SK-N-SH (cell line): ENCODE data around the gene RAB5IF. TPM values are rescaled to one million over a fixed set of nuclear protein-coding genes. Genes with fewer than 3 reads are reported as not detected.
"Not testable (repeated sequence)": the region's sequence is repeated elsewhere in the genome, so short reads cannot be mapped to it uniquely, and the experiment has no call there.

Experiments
- CTCF ChIA-PET: fragments of 300-600, 350-600 bp; formaldehyde crosslinking; extraction: SDS; loops from one replicate; lab custom pipeline; 2021; lab: Yijun Ruan, JAX
- POLR2A ChIA-PET: fragments of 350-600 bp; sonication (Branson Sonifier 250); formaldehyde crosslinking; extraction: SDS; loops from one replicate; lab custom pipeline; 2020; ENCODE audit warnings: antibody characterized with exemption, inconsistent platforms; lab: Yijun Ruan, JAX
- DNase-seq: peaks from one replicate; pipeline ENCODE4 v3.0.0; 2012
- H2AFZ ChIP-seq: fragments of 200-600 bp; sonication (generic); 2 replicates; pipeline ENCODE4 v1.8.1; 2016; ENCODE audit warnings: antibody characterized with exemption, mild to moderate bottlenecking, low read depth
- H3F3A ChIP-seq: fragments of 200-600 bp; sonication (generic); replicated peaks from 2 replicates; pipeline ENCODE3; 2016; ENCODE audit warnings: antibody characterized with exemption, mild to moderate bottlenecking; ENCODE audit not compliant: insufficient read depth
- H3K27ac ChIP-seq, 2 experiments: fragments of 200-500 bp in 1 of 2; fragments of 200-600 bp in 1 of 2; sonication (Bioruptor generic) in 1 of 2; sonication (generic), shearing (Covaris generic) in 1 of 2; 2 replicates each; pipeline versions ENCODE4 v1.5.1 to v1.6.1; 2014 to 2016; ENCODE audit warnings: low read depth in 2 of 2, inconsistent platforms in 1 of 2, low read length in 1 of 2, mild to moderate bottlenecking in 1 of 2, mixed read lengths in 1 of 2
- H3K27me3 ChIP-seq: fragments of 200-600 bp; sonication (generic), shearing (Covaris generic); 2 replicates; pipeline ENCODE4 v1.6.1; 2016; ENCODE audit warnings: mixed run types; ENCODE audit not compliant: insufficient read depth
- H3K36me3 ChIP-seq, 2 experiments: fragments of 200-500 bp in 1 of 2; fragments of 200-600 bp in 1 of 2; sonication (Bioruptor generic) in 1 of 2; sonication (generic) in 1 of 2; replicated peaks in 1 of 2; 2 replicates each; pipeline versions ENCODE3 to v1.5.1; 2014 to 2016; ENCODE audit warnings: low read length in 1 of 2, mild to moderate bottlenecking in 1 of 2; ENCODE audit not compliant: insufficient read depth in 2 of 2, control insufficient read depth in 1 of 2
- H3K4me1 ChIP-seq, 2 experiments: fragments of 200-500 bp in 1 of 2; fragments of 200-600 bp in 1 of 2; sonication (Bioruptor generic) in 1 of 2; sonication (generic), shearing (Covaris generic) in 1 of 2; 2 replicates each; pipeline versions ENCODE4 v1.5.1 to v1.6.1; 2014 to 2016; ENCODE audit warnings: low read depth in 1 of 2, low read length in 1 of 2, mixed run types in 1 of 2; ENCODE audit not compliant: insufficient read depth in 2 of 2, control insufficient read depth in 1 of 2
- H3K4me2 ChIP-seq: fragments of 200-600 bp; sonication (generic), shearing (Covaris generic); 2 replicates; pipeline ENCODE4 v1.6.1; 2017; ENCODE audit warnings: mixed run types
- H3K4me3 ChIP-seq, 2 experiments: fragments of 200-500 bp in 1 of 2; fragments of 200-600 bp in 1 of 2; sonication (Bioruptor generic) in 1 of 2; sonication (generic), shearing (Covaris generic) in 1 of 2; 2 replicates each; pipeline versions ENCODE4 v1.5.1 to v1.8.1; 2014 to 2016; ENCODE audit warnings: low read depth in 2 of 2, inconsistent platforms in 1 of 2, low read length in 1 of 2, mild to moderate bottlenecking in 1 of 2, mixed read lengths in 1 of 2, moderate library complexity in 1 of 2
- H3K79me2 ChIP-seq: fragments of 200-600 bp; sonication (generic); 2 replicates; pipeline ENCODE4 v1.8.1; 2017; ENCODE audit warnings: mild to moderate bottlenecking; ENCODE audit not compliant: insufficient read depth
- H3K9ac ChIP-seq: fragments of 200-600 bp; sonication (generic); 2 replicates; pipeline ENCODE4 v1.6.1; 2017; ENCODE audit warnings: mixed run types
- H3K9me2 ChIP-seq: fragments of 200-600 bp; sonication (generic); 2 replicates; pipeline ENCODE4 v1.6.1; 2017; ENCODE audit warnings: mixed run types
- H3K9me3 ChIP-seq: fragments of 200-600 bp; sonication (generic); 2 replicates; pipeline ENCODE4 v1.6.1; 2017; ENCODE audit warnings: mixed run types, mild to moderate bottlenecking, moderate library complexity
- H4K20me1 ChIP-seq: fragments of 200-600 bp; sonication (generic); 2 replicates; pipeline ENCODE4 v1.6.1; 2017; ENCODE audit warnings: mild to moderate bottlenecking, mixed run types; ENCODE audit not compliant: insufficient read depth
- CHD2 ChIP-seq: fragments of 150-350 bp; IDR thresholded peaks from 2 replicates; pipeline ENCODE4 v1.6.1; 2018; ENCODE audit warnings: low read length; ENCODE audit not compliant: partially characterized antibody
- EP300 ChIP-seq, 2 experiments: IDR thresholded peaks; 2 replicates each; pipeline versions ENCODE4 v1.4.0 to v1.6.1; 2012; ENCODE audit warnings: borderline replicate concordance in 1 of 2, low read depth in 1 of 2, low read length in 1 of 2
- EZH2phosphoT487 ChIP-seq: fragments of 200-600 bp; sonication (generic); IDR thresholded peaks from 2 replicates; pipeline ENCODE4 v1.6.1; 2017; ENCODE audit warnings: low read depth, mixed run types, mild to moderate bottlenecking, antibody characterized with exemption, moderate library complexity, borderline replicate concordance
- FOXJ3 ChIP-seq: sonication (generic); formaldehyde crosslinking; IDR thresholded peaks from 2 replicates; pipeline ENCODE4 v1.5.1; 2020; ENCODE audit warnings: mild to moderate bottlenecking, missing genetic modification reagents
- GABPA ChIP-seq: IDR thresholded peaks from 2 replicates; pipeline ENCODE4 v1.4.0; 2012; ENCODE audit warnings: low read depth, mild to moderate bottlenecking
- GATA2 ChIP-seq: sonication (generic); formaldehyde crosslinking; IDR thresholded peaks from 2 replicates; pipeline ENCODE4 v1.5.0; 2020; ENCODE audit warnings: mild to moderate bottlenecking, missing genetic modification reagents
- NFIC ChIP-seq: IDR thresholded peaks from 2 replicates; pipeline ENCODE4 v1.4.0; 2012; ENCODE audit warnings: borderline replicate concordance
- NRF1 ChIP-seq: IDR thresholded peaks from 2 replicates; pipeline ENCODE4 v1.6.1; 2012; ENCODE audit warnings: low read depth, mild to moderate bottlenecking, low read length
- RAD21 ChIP-seq: IDR thresholded peaks from 2 replicates; pipeline ENCODE4 v1.6.1; 2012; ENCODE audit warnings: mild to moderate bottlenecking, low read length
- SMC3 ChIP-seq: IDR thresholded peaks from 2 replicates; pipeline ENCODE4 v1.6.1; 2012; ENCODE audit warnings: low read depth, low read length, improper control_type of control experiment
- TEAD4 ChIP-seq: IDR thresholded peaks from 2 replicates; pipeline ENCODE4 v1.4.0; 2012; ENCODE audit warnings: mild to moderate bottlenecking, borderline replicate concordance; ENCODE audit not compliant: insufficient read depth
- YY1 ChIP-seq: IDR thresholded peaks from 2 replicates; pipeline ENCODE4 v1.4.0; 2012; ENCODE audit warnings: low read depth, mild to moderate bottlenecking
- WGBS: methylation state at CpG from one replicate; pipeline ENCODE4 v1.1.6; 2017; ENCODE audit warnings: low lambda C conversion rate; 5-methylcytosine and 5-hydroxymethylcytosine counted together
- polyA plus RNA-seq, 3 experiments: library from polyadenylated mRNA; depleted of rRNA; stranded (reverse); fragments of >200 nt; gene quantifications; 2 replicates each; pipeline ENCODE4 v1.2.3, GENCODE V29; 2012
- TF ChIP-seq, protein P1 (sequence below): fragments of 150-350 bp; IDR thresholded peaks from 2 replicates; pipeline ENCODE4 v1.6.1; 2017; ENCODE audit warnings: antibody characterized with exemption, low read length, low read depth, borderline replicate concordance
- TF ChIP-seq, protein P2 (sequence below): fragments of 150-350 bp; IDR thresholded peaks from 2 replicates; pipeline ENCODE4 v1.6.1; 2016; ENCODE audit warnings: mild to moderate bottlenecking, low read depth, low read length

The RAB5IF gene
- polyA plus RNA-seq, 1 of the 3 experiments (the other 2 are of a cell fraction), result 91.1 TPM

DNA sequence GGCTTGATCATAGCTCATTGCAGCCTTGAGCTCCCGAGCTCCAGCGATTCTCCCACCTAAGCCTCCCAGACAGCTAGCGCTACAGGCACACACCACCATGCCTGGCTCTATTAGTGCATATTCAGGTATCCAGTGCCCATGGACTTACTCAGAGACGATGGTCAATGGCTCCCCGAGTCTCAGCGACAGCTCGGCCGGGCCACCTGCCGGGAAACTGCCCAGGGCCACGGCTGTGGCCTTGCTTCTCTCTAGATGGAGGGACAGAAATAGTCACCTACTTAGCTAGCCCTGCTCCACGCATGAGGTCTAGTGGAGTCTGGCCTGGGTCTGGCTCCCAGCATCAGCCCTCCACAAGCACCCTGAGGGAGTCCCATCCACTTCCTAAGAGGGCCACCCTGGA lies 28.8 kb downstream of the RAB5IF start:
- Histone ChIP-seq H3K4me3 (no peak overlapping the region), H3K9me2 (no peaks in the 10 kb centered on the region), H3K9ac (no peak overlapping the region), H2AFZ (no peak overlapping the region), H3K79me2 (no peaks in the 10 kb centered on the region), H3K36me3 (no peaks in the 10 kb centered on the region), H4K20me1 (no peaks in the 10 kb centered on the region), H3K4me2 (no peak overlapping the region), H3K4me1 (no peaks in the 10 kb centered on the region), H3K27me3 (no peaks in the 10 kb centered on the region), H3F3A (no peaks in the 10 kb centered on the region), H3K9me3 (no peaks in the 10 kb centered on the region), H3K27ac (no peak overlapping the region)
- WGBS, result 92% methylated on average over 11 of the region's 11 CpGs
- no peak for TF ChIP-seq GATA2 (CRISPR knock-in tag)
- no peak for TF ChIP-seq NFIC
- no peak for TF ChIP-seq TEAD4
- no peak for TF ChIP-seq NRF1
- no peak for TF ChIP-seq YY1
- TF ChIP-seq SMC3, result no peak
- TF ChIP-seq, protein P1, sequence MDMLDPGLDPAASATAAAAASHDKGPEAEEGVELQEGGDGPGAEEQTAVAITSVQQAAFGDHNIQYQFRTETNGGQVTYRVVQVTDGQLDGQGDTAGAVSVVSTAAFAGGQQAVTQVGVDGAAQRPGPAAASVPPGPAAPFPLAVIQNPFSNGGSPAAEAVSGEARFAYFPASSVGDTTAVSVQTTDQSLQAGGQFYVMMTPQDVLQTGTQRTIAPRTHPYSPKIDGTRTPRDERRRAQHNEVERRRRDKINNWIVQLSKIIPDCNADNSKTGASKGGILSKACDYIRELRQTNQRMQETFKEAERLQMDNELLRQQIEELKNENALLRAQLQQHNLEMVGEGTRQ, result no peak
- no peak for TF ChIP-seq GABPA
- DNase-seq, result no peak
- ChIA-PET CTCF (no interaction called here), POLR2A (no interaction called here)

DNA sequence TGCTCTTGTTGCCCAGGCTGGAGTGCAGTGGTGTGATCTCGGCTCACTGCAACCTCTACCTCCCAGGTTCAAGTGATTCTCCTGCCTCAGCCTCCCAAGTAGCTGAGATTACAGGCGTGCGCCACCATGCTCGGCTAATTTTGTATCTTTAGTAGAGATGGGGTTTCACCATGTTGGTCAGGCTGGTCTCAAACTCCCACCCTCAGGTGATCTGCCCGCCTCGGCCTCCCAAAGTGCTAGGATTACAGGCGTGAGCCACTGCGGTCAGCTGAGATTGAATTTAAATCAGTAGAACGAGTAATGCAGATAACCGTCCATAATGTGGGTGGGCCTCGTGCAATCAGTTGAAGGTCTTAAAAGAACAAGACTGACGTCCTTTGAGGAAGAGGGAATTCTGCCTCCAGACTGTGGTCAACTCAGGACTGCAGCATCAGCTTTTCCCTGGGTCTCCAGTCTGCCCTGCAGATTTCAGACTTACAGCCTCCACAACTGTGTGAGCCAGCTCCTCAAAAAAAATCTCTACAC lies 33.4 kb downstream of the RAB5IF start:
- DNase-seq, H2AFZ ChIP-seq, H3K4me2 ChIP-seq, H3K36me3 ChIP-seq, H3K27ac ChIP-seq, H3K9ac ChIP-seq, H3K4me3 ChIP-seq, H4K20me1 ChIP-seq, CTCF ChIA-PET, H3K9me2 ChIP-seq, H3K9me3 ChIP-seq, POLR2A ChIA-PET, H3K4me1 ChIP-seq, H3K27me3 ChIP-seq, H3F3A ChIP-seq, H3K79me2 ChIP-seq: not testable (repeated sequence)
- 82% methylated on average over 12 of the region's 12 CpGs for WGBS

DNA sequence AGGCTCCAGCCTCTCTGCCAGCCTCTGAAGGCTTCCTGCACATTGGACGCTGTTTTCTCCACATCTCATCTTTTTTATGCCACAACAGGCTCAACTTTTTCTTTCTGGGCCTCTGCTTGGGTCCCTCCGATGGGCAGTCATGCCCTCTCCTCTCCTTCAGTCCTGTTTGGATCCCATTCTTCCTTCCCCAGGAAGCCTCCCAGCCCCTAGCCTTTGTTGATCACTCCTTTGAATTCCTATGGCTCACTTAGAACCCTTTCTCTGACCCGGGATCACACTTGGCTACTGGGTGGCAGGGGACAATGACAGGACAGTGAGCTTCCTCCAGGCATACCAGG lies 35.9 kb downstream of the RAB5IF start:
- no peaks in the 10 kb centered on the region for H3K9me2 ChIP-seq
- DNase-seq, result no peak
- H3K27ac ChIP-seq, result no peak overlapping the region
- H3K9me3 ChIP-seq, result no peaks in the 10 kb centered on the region
- no peaks in the 10 kb centered on the region for H3F3A ChIP-seq
- no peak overlapping the region for H2AFZ ChIP-seq
- ChIA-PET CTCF (no interaction called here), POLR2A (no interaction called here)
- H3K4me1 ChIP-seq, result no peaks in the 10 kb centered on the region
- 86% methylated on average over 3 of the region's 3 CpGs for WGBS
- no peak overlapping the region for H3K9ac ChIP-seq
- H3K4me2 ChIP-seq, result no peak overlapping the region
- H3K4me3 ChIP-seq, result no peak overlapping the region
- H3K79me2 ChIP-seq, result no peaks in the 10 kb centered on the region
- H3K27me3 ChIP-seq, result no peaks in the 10 kb centered on the region
- TF ChIP-seq, protein P2, sequence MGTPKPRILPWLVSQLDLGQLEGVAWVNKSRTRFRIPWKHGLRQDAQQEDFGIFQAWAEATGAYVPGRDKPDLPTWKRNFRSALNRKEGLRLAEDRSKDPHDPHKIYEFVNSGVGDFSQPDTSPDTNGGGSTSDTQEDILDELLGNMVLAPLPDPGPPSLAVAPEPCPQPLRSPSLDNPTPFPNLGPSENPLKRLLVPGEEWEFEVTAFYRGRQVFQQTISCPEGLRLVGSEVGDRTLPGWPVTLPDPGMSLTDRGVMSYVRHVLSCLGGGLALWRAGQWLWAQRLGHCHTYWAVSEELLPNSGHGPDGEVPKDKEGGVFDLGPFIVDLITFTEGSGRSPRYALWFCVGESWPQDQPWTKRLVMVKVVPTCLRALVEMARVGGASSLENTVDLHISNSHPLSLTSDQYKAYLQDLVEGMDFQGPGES, result no peak
- TF ChIP-seq EZH2phosphoT487, result no peak
- TF ChIP-seq FOXJ3 (CRISPR knock-in tag), result no peak
- TF ChIP-seq RAD21, result no peak
- no peak for TF ChIP-seq EP300 (IDR thresholded peaks at IDR 0.05; ENCODE audit: borderline replicate concordance in 1 of 2, low read depth in 1 of 2, low read length in 1 of 2)
- TF ChIP-seq, protein P1, result no peak
- no peak for TF ChIP-seq CHD2
- no peaks in the 10 kb centered on the region for H3K36me3 ChIP-seq
- H4K20me1 ChIP-seq, result no peaks in the 10 kb centered on the region
